Measurements from ENCODE around the gene H2AZ2.
"Not testable (repeated sequence)": the region's sequence is repeated elsewhere in the genome, so short reads cannot be mapped to it uniquely, and the experiment has no call there.

H2AZ2 gene

DNA sequence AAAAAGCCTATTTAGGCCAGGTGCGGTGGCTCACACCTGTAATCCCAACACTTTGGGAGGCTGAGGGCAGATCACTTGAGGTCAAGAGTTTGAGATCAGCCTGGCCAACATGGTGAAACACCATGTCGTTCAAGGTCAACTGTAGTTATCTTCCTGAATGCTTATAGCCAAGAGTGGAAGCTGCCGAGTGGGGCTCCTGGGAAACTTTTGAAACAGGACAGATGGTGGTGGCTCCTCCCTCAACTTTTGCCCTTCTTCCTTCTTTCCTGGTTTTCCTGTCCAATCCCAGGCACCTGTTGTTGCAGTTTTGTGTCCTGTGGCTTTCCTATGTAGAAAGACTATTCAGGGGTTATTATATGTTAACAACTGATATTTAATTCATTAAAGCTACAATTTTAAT is 60.1 kb downstream of the H2AZ2 start:
- TF ChIP-seq CREB5 (CRISPR knock-in tag; IDR thresholded peaks at IDR 0.05; ENCODE audit: low read depth) (no peak), SNAI2 (CRISPR knock-in tag; IDR thresholded peaks at IDR 0.05) (no peak)
- ATAC-seq: no peak

DNA sequence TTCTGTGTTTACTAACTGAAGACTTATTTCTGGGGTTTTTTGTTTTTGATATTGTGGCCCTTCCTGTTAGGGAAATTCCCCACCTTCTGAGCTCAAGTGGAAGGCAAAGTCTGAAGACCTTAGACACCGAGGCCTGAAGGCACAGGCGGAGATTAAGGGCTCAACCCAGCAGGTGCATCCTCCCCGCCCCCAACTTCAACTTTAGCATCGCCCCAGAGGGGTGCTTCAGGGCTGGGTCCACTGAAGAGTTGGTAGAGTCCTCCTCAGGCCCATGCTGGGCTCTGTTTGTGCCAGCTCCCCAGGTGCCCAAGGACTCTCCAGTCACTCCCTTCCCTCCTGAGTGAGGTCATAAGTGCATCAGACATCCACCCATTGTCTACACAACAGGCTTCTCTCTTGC is 60.8 kb downstream of the H2AZ2 start:
- TF ChIP-seq ZNF8 (CRISPR knock-in tag; IDR thresholded peaks at IDR 0.05) (no peak), ISL1 (CRISPR knock-in tag; IDR thresholded peaks at IDR 0.05) (no peak), BACH2 (CRISPR knock-in tag; IDR thresholded peaks at IDR 0.05; ENCODE audit: borderline replicate concordance) (no peak), ZC3H10 (CRISPR knock-in tag; IDR thresholded peaks at IDR 0.05) (no peak), GLIS3 (CRISPR knock-in tag; IDR thresholded peaks at IDR 0.05) (no peak), ESRRG (CRISPR knock-in tag; IDR thresholded peaks at IDR 0.05) (no peak), ARNTL (CRISPR knock-in tag; IDR thresholded peaks at IDR 0.05; ENCODE audit: borderline replicate concordance, low read depth) (no peak), TCF4 (CRISPR knock-in tag; IDR thresholded peaks at IDR 0.05; ENCODE audit: borderline replicate concordance) (no peak), ZFP30 (CRISPR knock-in tag; IDR thresholded peaks at IDR 0.05) (no peak), ZNF70 (CRISPR knock-in tag; IDR thresholded peaks at IDR 0.05) (no peak)
- ATAC-seq: no peak

GRCh38 chr7:44785218-44785617 is 62.7 kb downstream of the H2AZ2 start:
- ATAC-seq: not testable (repeated sequence)

DNA sequence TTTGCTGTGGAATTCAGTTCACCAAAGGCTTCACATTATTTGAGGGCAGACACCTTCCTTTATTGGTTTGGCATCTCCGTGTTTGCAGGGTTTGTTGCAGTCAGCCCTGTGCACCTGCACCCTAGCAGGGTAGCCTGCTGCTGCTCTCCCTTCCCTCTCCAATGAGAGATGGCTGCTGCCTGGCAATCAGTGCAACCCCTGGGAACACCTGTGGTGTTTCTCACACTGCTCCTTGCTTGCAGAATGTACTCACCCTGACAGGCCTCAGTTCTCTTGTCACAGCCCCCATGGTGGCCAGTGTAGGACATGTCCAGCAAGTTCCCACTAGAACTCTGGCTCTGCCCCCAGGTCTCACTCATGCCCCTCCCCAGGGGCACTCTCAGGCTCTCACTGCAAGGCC is 63.5 kb downstream of the H2AZ2 start:
- ATAC-seq: no peak
- TF ChIP-seq, protein P1, sequence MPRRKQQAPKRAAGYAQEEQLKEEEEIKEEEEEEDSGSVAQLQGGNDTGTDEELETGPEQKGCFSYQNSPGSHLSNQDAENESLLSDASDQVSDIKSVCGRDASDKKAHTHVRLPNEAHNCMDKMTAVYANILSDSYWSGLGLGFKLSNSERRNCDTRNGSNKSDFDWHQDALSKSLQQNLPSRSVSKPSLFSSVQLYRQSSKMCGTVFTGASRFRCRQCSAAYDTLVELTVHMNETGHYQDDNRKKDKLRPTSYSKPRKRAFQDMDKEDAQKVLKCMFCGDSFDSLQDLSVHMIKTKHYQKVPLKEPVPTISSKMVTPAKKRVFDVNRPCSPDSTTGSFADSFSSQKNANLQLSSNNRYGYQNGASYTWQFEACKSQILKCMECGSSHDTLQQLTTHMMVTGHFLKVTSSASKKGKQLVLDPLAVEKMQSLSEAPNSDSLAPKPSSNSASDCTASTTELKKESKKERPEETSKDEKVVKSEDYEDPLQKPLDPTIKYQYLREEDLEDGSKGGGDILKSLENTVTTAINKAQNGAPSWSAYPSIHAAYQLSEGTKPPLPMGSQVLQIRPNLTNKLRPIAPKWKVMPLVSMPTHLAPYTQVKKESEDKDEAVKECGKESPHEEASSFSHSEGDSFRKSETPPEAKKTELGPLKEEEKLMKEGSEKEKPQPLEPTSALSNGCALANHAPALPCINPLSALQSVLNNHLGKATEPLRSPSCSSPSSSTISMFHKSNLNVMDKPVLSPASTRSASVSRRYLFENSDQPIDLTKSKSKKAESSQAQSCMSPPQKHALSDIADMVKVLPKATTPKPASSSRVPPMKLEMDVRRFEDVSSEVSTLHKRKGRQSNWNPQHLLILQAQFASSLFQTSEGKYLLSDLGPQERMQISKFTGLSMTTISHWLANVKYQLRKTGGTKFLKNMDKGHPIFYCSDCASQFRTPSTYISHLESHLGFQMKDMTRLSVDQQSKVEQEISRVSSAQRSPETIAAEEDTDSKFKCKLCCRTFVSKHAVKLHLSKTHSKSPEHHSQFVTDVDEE (CRISPR knock-in tag; IDR thresholded peaks at IDR 0.05): no peak
- TF ChIP-seq ZFP30 (CRISPR knock-in tag; IDR thresholded peaks at IDR 0.05): no peak

- no peak for ATAC-seq
- TF ChIP-seq TOX (CRISPR knock-in tag; IDR thresholded peaks at IDR 0.05; ENCODE audit: borderline replicate concordance) (no peak), OSR1 (CRISPR knock-in tag; IDR thresholded peaks at IDR 0.05) (no peak), TCF4 (CRISPR knock-in tag; IDR thresholded peaks at IDR 0.05; ENCODE audit: borderline replicate concordance) (no peak)
- TF ChIP-seq, protein P1 (CRISPR knock-in tag; IDR thresholded peaks at IDR 0.05): no peak
These were observed 64.5 kb downstream of the H2AZ2 start for GRCh38 chr7:44783407-44783806.

DNA sequence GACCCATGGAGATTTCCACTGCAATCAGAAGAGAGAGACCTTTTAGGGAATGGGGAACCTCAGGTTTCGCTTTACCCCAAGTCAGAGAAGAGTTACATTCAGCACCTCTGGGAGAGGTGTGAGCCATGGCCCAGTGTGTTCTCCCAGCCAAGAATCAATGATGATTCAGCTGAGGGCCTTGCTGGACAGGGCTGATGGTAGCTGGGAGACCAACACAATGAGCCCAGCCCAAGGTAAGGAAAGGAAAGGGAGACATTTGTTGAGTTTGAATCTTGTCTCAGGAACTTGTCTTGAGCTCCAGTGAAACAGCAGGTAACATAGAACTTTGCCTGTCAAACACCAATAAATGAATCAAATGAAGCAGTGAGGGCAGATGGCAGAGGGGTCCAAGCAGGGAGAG is 65.4 kb downstream of the H2AZ2 start:
- ATAC-seq: peak; percentile 21; the same call in 1 of the 3 replicates
- no peak for TF ChIP-seq TOX (CRISPR knock-in tag; IDR thresholded peaks at IDR 0.05; ENCODE audit: borderline replicate concordance)
- TF ChIP-seq ZNF565 (CRISPR knock-in tag; conservative IDR thresholded peaks at IDR 0.05; ENCODE audit: low read depth): no peak
- no peak for TF ChIP-seq ZFP3 (CRISPR knock-in tag; IDR thresholded peaks at IDR 0.05)
- no peak for TF ChIP-seq CSDC2 (CRISPR knock-in tag; IDR thresholded peaks at IDR 0.05)
- no peak for TF ChIP-seq RARB (CRISPR knock-in tag; IDR thresholded peaks at IDR 0.05)
- TF ChIP-seq CSRNP3 (CRISPR knock-in tag; IDR thresholded peaks at IDR 0.05): no peak
- TF ChIP-seq ISL1 (CRISPR knock-in tag; IDR thresholded peaks at IDR 0.05): no peak
- TF ChIP-seq OSR1 (CRISPR knock-in tag; IDR thresholded peaks at IDR 0.05): no peak
- TF ChIP-seq PATZ1 (CRISPR knock-in tag; IDR thresholded peaks at IDR 0.05; ENCODE audit: borderline replicate concordance): no peak
- no peak for TF ChIP-seq BACH2 (CRISPR knock-in tag; IDR thresholded peaks at IDR 0.05; ENCODE audit: borderline replicate concordance)
- TF ChIP-seq ESRRG (CRISPR knock-in tag; IDR thresholded peaks at IDR 0.05): no peak
